Heart left ventricle (tissue), 16 donors: Measurements from ENCODE around the gene TDRD7. TPM values are rescaled to one million over a fixed set of nuclear protein-coding genes. Genes with fewer than 3 reads are reported as not detected.

Source experiments
- ATAC-seq, 4 donors: fragments of 200-7000 bp; cut with Tn5 transposase; one replicate each; pipeline ENCODE4 v1.9.1; 2020 to 2022; ENCODE audit warnings: moderate library complexity in 4 of 4, mild to moderate bottlenecking in 3 of 4, moderate number of reproducible peaks in 1 of 4
- DNase-seq, 5 donors: peaks; one replicate each; pipeline ENCODE4 v3.0.0-alpha.2; 2020
- H3K27ac ChIP-seq, 12 donors: fragments of 200-600 bp; sonication (generic) in 4 of 12; one replicate each; pipeline versions ENCODE4 v1.5.0 to v1.8.0; 2016 to 2022; ENCODE audit warnings: mild to moderate bottlenecking in 2 of 12
- H3K27me3 ChIP-seq, 9 donors: fragments of 200-600 bp; sonication (generic) in 2 of 9; one replicate each; pipeline versions ENCODE4 v1.5.1 to v1.8.0; 2016 to 2022; ENCODE audit warnings: mild to moderate bottlenecking in 3 of 9
- H3K36me3 ChIP-seq, 9 donors: fragments of 200-600 bp; sonication (generic) in 2 of 9; one replicate each; pipeline versions ENCODE4 v1.5.0 to v1.8.0; 2018 to 2022; ENCODE audit warnings: mild to moderate bottlenecking in 2 of 9
- H3K4me1 ChIP-seq, 12 donors: fragments of 200-600 bp; sonication (generic) in 4 of 12; one replicate each; pipeline versions ENCODE4 v1.5.0 to v1.8.0; 2016 to 2022; ENCODE audit warnings: mild to moderate bottlenecking in 3 of 12
- H3K4me3 ChIP-seq, 12 donors: fragments of 200-600 bp; sonication (generic) in 4 of 12; one replicate each; pipeline versions ENCODE4 v1.5.0 to v1.8.0; 2017 to 2022; ENCODE audit warnings: mild to moderate bottlenecking in 9 of 12, moderate library complexity in 4 of 12
- H3K9me3 ChIP-seq, 12 donors: fragments of 200-600 bp; sonication (generic) in 4 of 12; one replicate each; pipeline versions ENCODE4 v1.5.0 to v1.8.0; 2016 to 2022; ENCODE audit warnings: mild to moderate bottlenecking in 1 of 12
- POLR2A ChIP-seq, 2 donors: fragments of 450-650 bp; IDR thresholded peaks; one replicate each; pipeline ENCODE4 v1.6.1; 2017; ENCODE audit warnings: antibody characterized with exemption in 2 of 2, mild to moderate bottlenecking in 2 of 2, moderate library complexity in 2 of 2
- WGBS, 4 donors: extraction: QIAGEN DNeasy Blood & Tissue Kit in 2 of 4; methylation state at CpG; one replicate each; pipeline versions ENCODE4 v1.1.5 to v1.1.7; 2013 to 2018; 5-methylcytosine and 5-hydroxymethylcytosine counted together
- intact Hi-C, 10 donors: fragments of 100-400 bp; cut with DNase I; formaldehyde crosslinking; loops; one replicate each; pipeline versions ENCODE4 v1.11.1 to v1.14.2; 2022
- polyA plus RNA-seq, 2 donors: library from polyadenylated mRNA; stranded (reverse); fragments of 200-250 nt; gene quantifications; one replicate each; pipeline ENCODE4 v1.2.3, GENCODE V29; 2013
- total RNA-seq, 9 donors: library from RNA; depleted of rRNA in 2 of 9; stranded (reverse); fragments of >200 nt in 2 of 9; fragmentation: NEBNext Ultra II Directional in 3 of 9; extraction: Animal tissue kit (Norgen Biotek cat#: 25700) in 3 of 9; gene quantifications; one replicate each; pipeline versions ENCODE4 v1.1.0 to v1.2.4, GENCODE V29; 2016 to 2023
- TF ChIP-seq, protein P1 (sequence below), 12 donors: fragments of 200-600 bp; sonication (generic) in 4 of 12; IDR thresholded peaks; one replicate each; pipeline versions ENCODE4 v1.5.0 to v1.8.0; 2018 to 2022; ENCODE audit warnings: antibody characterized with exemption in 12 of 12, mild to moderate bottlenecking in 5 of 12
- donor health status: ischemic (EF 13 %, LVEDD 7.1; RV severe dilation, severe dysfunction).
- donor health status: healthy with polysubstance abuse.
- donor health status: DM: no; HTN: yes; CAD: no.
- donor health status: DM: no; HTN: no; CAD: no.
- donor health status: ischemic (EF 25% LVEDD 6.9; RV normal size, moderate dysfunction).
- donor health status: ischemic (EF 25% LVEDD 5.7; RV mildly dilated, moderate dysfunction).
- donor health status: healthy.
- donor health status: DM: yes; HTN: yes; CAD: no.
- donor health status: ischemic (EF 35%, LVEDD 5.7; RV mildly dilated, moderate dysfunction).
- donor health status: nonischemic (EF 11% LVEDD 7.7; RV severe dilation, severe dysfunction).
- donor health status: DM: yes; HTN: yes; CAD: no.
- donor health status: PGD.
- donor health status: ischemic (EF 29% LVEDD 5.4; RV normal size, mild dysfunction).
- donor health status: nonischemic (EF 23%, LVEDD 6.1; RV moderate dilation, normal function).

The TDRD7 gene
- total and polyA plus RNA-seq, 11 donors, result 3.0 to 15.3 (median 8.9) TPM

DNA sequence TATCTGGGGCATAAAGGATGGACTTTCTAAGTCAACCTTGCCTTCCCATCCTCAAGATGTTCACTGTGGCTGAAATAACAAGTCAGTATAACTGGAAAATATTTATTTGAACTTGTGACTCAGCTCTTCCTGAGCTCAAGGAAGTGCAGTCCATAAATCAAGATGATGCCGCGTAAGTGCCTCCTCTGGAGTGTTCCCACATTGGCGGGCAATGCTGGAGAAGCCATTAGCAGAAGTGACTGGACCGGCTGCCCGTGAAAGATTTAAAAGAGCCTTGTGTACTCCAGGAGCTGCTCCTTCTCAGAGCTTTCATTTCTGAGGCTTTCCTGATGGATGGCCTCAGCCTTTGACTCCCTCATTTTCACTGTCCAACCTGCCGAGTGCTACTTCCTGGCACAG lies 107.0 kb downstream of the TDRD7 start:
- Histone ChIP-seq H3K4me3 (no peak overlapping the region), H3K4me1 (peaks cover 0 to 86% (median 38%) of the 10 kb centered on the region in 12 donors), H3K9me3 (no peaks in the 10 kb centered on the region), H3K27ac (peak overlapping the region in 6 of 12 donors; percentile 3 to 80 (median 48)), H3K27me3 (no peaks in the 10 kb centered on the region), H3K36me3 (peaks cover 0 to 2% (median 0%) of the 10 kb centered on the region in 9 donors)
- DNase-seq (no peak), ATAC-seq (peak in 1 of 4 donors; percentile 19)
- 4 to 25% (median 22%) methylated on average over 6 of the region's 6 CpGs for WGBS, 4 donors
- TF ChIP-seq, protein P1, sequence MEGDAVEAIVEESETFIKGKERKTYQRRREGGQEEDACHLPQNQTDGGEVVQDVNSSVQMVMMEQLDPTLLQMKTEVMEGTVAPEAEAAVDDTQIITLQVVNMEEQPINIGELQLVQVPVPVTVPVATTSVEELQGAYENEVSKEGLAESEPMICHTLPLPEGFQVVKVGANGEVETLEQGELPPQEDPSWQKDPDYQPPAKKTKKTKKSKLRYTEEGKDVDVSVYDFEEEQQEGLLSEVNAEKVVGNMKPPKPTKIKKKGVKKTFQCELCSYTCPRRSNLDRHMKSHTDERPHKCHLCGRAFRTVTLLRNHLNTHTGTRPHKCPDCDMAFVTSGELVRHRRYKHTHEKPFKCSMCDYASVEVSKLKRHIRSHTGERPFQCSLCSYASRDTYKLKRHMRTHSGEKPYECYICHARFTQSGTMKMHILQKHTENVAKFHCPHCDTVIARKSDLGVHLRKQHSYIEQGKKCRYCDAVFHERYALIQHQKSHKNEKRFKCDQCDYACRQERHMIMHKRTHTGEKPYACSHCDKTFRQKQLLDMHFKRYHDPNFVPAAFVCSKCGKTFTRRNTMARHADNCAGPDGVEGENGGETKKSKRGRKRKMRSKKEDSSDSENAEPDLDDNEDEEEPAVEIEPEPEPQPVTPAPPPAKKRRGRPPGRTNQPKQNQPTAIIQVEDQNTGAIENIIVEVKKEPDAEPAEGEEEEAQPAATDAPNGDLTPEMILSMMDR (IDR thresholded peaks at IDR 0.05), result no peak
- no peak for TF ChIP-seq POLR2A (IDR thresholded peaks at IDR 0.05)
- intact Hi-C loops, result no loop called here

DNA sequence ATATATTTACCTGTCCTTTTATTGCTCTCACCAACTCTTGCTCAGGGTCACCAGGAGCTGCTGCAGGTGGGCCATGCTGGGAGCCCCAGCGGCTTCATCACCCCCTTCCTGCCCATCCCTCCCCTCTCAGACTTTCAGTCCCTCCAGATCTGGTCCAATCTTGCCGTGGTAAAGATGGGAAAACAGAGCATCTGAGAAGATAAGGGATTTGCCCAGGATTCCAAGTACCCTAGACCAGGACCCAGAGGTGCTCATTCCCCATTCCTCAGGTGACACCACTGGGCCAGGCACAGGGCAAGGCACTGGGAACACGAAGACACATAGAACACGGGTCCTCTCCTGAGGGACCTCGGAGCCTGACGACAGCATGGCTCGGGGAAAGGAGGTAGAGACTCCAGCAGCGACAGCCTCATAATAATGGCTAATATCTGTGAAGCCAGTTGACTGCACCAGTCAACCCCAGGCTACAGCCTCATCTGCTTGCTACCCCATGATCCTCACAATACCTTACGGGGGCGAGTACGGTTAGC lies 107.6 kb downstream of the TDRD7 start:
- Histone ChIP-seq H3K27me3 (no peaks in the 10 kb centered on the region), H3K27ac (peak overlapping the region in 5 of 12 donors; percentile 27 to 80 (median 64)), H3K4me1 (peaks cover 0 to 87% (median 34%) of the 10 kb centered on the region in 12 donors), H3K36me3 (peaks cover 0 to 6% (median 0%) of the 10 kb centered on the region in 9 donors), H3K4me3 (no peak overlapping the region), H3K9me3 (no peaks in the 10 kb centered on the region)
- WGBS, 4 donors, result 75 to 86% (median 84%) methylated on average over 11 of the region's 11 CpGs
- no peak for TF ChIP-seq POLR2A (IDR thresholded peaks at IDR 0.05)
- TF ChIP-seq, protein P1 (IDR thresholded peaks at IDR 0.05), result no peak
- ATAC-seq, result no peak
- DNase-seq, result no peak
- intact Hi-C loops, result no loop called here

DNA sequence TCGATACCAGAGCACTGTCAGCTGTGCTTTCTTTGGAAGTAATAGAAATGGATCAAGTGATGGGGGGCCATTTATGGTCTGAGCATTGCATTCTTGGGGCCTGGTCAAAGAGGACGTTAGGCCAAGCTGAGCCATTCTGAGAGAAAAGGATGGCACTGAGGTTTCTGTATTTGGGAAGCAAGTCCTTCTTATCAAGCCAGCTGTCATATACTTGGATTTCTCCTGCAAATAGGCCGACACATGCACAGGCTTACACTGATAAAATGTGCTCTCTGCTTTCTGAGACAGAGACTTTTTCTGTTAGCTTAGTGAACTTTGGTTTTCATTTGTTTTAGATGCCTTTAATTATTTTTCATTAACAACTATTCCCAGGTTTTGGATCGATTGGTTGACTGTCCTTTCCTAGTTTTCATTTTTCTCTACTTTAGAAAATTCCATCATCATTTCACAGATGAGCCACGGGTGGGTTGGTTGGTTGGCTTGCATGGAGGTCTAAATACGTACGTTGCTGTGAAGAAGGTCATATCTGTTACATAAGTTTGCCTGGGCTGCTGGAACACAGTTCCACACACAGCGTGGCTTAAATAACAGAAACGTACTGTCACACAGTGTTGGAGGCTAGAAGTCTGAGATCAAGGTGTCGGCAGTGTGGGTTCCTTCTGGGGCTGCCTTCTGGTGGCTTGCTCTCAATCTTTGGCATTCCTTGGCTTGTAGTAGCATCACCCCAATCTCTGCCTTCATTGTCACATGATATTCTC lies 109.9 kb downstream of the TDRD7 start:
- H3K27me3 ChIP-seq, result no peaks in the 10 kb centered on the region
- H3K27ac ChIP-seq, result peak overlapping the region in 10 of 12 donors; percentile 5 to 80 (median 46)
- ATAC-seq (peak in 3 of 4 donors; percentile 35 to 45 (median 41)), DNase-seq (no peak)
- H3K9me3 ChIP-seq, result no peaks in the 10 kb centered on the region
- H3K36me3 ChIP-seq, result peaks cover 0 to 28% (median 11%) of the 10 kb centered on the region in 9 donors
- TF ChIP-seq POLR2A (IDR thresholded peaks at IDR 0.05), result no peak
- TF ChIP-seq, protein P1 (IDR thresholded peaks at IDR 0.05), result no peak
- H3K4me1 ChIP-seq, result peaks cover 0 to 82% (median 31%) of the 10 kb centered on the region in 12 donors
- no peak overlapping the region for H3K4me3 ChIP-seq
- 46 to 62% (median 54%) methylated on average over 10 of the region's 10 CpGs for WGBS, 4 donors
- intact Hi-C loops, result no loop called here

DNA sequence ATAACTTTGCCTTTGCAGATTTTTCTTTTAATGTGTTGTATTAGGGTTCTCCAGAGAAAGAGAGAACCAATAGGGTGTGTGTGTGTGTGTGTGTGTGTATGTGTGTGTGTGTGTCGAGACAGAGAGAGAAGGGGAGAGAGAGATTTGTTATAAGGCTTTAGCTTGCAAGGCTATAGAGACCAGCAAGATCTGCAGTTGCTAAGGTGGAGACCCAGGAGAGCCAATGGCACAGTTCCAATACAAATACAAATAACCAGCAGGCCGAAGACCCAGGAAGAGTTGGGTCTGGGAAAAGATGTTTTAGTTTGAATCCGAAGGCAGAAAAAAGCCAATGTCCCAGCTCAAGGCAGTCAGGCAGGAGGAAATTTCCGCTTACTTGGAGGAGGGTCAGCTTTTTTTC lies 112.5 kb downstream of the TDRD7 start:
- intact Hi-C loops, result no loop called here
- H3K27ac ChIP-seq, result no peak overlapping the region
- 53 to 74% (median 62%) methylated on average over 4 of the region's 4 CpGs for WGBS, 4 donors

More for the DNA sequence above, 112.5 kb downstream of the TDRD7 start:
- Histone ChIP-seq H3K4me1 (peaks cover 0 to 82% (median 40%) of the 10 kb centered on the region in 12 donors), H3K27me3 (no peaks in the 10 kb centered on the region), H3K9me3 (no peaks in the 10 kb centered on the region), H3K36me3 (peaks cover 0 to 35% (median 11%) of the 10 kb centered on the region in 9 donors), H3K4me3 (no peak overlapping the region)
- ATAC-seq (no peak), DNase-seq (no peak)
- no peak for TF ChIP-seq POLR2A (IDR thresholded peaks at IDR 0.05)
- TF ChIP-seq, protein P1 (IDR thresholded peaks at IDR 0.05), result no peak
